NCI-H2171 treated with DMSO at 0.1 percent for 48 hours (cell line): ENCODE data around the gene SLC35E1.
"Not testable (repeated sequence)": the region's sequence is repeated elsewhere in the genome, so short reads cannot be mapped to it uniquely, and the experiment has no call there.

Experiments used
- DNase-seq: peaks from one replicate; lab custom pipeline; 2025; lab: John Stamatoyannopoulos, UW

Gene SLC35E1

DNA sequence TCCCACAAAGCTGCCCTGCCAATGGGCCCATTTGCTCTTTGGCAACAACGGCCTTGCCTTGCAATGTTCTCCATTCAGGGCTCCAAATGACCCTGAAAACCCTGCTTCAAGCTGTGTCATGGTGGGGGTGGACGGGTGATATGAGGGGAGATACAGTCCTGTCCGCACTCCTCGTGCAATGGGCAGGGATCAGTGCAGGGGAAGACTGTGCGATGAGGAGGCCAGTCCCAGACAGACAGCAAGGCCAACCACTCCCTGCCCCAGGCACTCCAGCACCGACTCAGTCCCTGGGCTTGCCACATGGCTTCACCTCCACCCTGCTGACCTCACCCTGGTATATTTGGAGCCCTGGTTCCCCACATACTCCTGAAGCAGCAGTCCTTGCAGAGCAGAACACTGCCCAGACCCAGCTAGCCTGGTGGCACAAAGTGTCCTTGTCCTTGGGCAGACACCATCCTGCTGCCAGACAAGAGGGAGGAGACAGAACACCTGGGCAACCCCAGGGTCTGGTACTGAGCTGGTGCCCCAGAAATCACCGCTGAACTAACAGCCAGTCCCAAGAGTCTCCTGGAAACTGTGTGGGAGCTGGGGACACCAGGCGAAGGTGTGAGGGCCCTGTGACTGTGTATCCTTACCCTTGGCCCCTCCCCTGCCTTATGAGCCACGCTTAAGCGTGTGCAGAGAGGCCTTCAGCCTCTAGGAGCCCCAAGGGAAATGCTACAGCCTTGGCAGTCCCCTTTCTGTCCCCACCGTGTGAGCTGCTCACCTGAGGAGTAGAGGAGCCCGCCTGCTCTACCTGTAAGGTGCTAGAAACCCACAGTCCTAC lies 9.1 kb upstream of the SLC35E1 start:
- DNase-seq, result no peak

DNA sequence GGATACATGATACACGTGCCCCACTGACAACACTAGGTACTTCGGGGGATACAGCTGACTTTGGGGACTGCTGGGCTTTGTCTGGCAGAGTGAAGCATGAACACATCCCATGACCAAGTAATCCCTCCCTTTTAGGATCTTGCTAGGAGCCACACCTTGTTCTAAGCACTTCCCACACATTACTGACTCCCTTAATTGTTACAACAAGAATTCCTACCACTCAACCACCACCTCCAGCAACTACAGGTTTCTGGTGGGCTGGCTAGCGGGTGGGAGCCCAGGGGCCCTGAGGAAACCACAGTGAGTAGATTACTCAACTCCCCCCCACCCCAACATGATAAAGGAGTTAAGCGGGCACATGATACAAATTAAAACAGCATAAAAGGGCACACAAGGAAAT lies 7.2 kb upstream of the SLC35E1 start:
- no peak for DNase-seq

- no peak for DNase-seq
Measured at GRCh38 chr19:16577531-16577985, 5.3 kb upstream of the SLC35E1 start.

DNA sequence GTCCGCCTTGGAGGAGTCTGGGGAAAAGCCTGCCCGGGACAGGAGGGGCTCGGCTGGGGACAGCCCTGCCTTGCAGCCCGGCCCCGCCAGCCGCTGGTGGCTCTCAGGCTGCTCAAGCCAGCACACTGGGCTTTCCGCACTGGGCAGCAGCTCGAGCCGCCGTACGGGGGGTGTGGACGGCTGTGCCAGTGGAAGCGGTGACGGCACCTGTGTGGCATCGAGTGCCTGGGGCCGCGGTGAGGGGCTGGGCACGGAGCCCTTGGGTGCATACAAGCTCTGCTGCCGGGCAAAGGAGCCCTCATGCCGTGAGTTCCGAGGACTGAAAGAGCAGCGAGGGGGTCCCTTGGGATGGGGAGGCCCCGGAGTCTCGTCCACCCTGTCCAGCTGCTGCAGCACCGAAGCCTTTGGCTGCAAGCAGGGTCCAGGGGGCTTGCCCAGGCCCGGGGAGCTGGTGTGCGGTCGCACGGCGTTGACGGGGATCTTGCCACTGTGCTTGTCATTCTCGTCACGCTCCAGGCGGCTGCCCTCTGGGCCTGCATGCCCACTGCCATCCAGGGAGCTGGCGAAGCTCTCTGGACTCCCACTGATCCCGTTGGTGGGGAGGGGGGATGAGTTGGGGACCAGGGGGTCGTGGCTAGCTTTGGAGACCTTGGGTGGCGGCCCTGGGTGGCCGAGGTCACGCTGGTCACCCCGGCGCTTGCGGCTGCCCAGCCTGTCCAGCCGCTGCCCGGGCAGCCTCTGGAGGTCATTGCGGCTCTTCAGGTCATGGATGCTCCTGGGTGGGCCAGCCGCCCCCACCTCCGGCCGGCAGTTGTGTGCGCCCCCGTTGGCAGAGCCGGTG lies 4.7 kb upstream of the SLC35E1 start:
- DNase-seq, result no peak

DNA sequence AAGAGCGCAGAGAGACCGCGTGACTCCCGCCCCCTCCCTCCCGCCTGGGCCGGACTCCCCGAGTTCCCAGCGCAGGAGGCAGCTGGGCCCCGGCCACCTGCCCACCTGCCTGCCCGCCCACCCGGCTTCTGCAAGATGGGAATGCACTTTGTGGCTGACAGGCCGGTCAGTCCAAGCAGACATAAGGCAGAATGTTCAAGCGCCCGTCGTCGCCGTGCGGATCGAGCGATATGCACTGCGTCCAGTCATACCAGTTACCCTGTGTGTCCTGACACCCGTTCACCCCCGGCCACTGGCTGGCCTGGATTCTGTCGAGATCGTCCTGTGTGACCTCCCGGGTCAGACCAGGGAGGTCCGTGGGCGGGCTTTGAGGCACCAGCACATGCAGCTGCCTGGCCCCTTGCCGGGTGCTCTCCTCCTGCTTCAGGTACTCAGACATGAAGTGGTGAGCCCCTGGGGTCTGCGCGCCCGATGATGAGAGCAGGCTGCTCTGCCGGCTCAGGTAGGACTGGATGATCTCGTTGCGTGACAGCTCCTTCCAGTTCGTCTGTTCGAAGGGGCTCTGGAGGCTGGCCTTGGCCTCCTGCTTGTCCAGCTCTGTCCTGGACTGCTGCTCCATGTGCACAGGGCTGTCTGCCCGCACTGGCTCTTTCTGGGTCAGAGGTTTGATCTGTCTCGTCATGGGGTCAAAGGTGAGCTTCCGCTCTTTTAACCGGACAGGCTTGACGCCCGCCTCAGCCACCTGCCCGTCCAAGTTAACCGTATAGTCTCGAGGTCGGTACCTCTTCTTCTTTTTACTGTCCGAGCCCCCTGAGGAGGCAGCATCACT lies 3.9 kb upstream of the SLC35E1 start:
- DNase-seq, result no peak

- no peak for DNase-seq
Measured at GRCh38 chr19:16575282-16575681, 3.1 kb upstream of the SLC35E1 start.

DNA sequence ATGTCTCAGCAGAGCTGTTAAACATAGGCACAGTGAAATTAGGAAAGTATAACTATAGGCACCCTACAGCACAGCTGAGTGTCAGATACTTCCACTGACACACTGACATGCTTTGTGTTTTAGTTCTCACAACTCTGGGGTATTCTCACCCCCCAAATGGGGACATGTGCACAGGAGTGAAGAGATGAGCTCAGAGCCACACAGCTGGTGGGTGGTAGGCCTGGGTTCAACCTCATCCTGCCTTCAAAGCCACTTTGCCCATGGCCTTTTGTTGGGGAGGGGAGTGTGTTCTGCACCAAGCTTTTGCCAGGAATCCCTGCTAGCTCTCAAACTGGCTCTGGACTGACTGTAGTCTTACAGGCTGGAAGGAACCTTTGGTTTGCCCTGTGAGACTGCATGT lies 1.7 kb upstream of the SLC35E1 start:
- DNase-seq, result no peak

DNA sequence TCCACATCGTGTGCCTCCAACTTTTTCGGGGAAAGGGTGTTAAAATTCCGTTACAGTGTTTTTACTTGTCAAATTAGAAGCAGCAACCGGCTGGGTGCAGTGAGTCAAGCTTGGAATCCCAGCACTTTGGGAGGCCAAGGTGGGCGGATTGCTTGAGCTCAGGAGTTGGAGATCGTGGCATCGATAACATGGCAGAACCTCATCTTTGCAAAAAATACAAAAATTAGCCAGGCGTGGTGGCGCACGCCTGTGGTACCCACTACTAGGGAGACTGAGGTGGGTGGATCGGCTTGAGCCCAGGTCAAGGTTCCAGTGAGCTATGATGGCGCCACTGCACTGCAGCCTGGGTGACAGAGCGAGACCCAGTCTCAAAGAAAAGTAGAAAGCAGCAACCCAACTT lies 1.1 kb upstream of the SLC35E1 start:
- no peak for DNase-seq

- DNase-seq, result peak; percentile 43
Measured at GRCh38 chr19:16571822-16572331, 338 bp downstream of the SLC35E1 start.

DNA sequence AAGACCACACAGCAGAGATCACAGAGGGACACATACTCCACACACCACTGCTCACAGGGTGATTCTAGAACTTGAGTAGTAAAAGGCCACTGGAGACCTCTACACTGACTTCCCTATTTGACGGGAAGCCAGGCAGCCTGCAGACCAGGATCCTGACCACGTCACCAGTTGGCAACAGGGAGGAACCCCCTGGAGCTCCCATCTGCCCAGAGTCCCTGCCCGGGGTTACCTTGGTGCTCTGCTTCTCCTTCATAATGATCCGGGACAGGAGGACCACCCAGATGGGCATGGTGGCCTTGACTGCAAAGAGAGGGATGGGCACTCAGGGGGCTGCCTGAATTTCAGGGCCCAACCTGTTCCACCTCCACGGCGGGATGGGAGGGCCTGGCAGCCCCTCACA lies 932 bp downstream of the SLC35E1 start:
- peak; percentile 21 for DNase-seq

DNA sequence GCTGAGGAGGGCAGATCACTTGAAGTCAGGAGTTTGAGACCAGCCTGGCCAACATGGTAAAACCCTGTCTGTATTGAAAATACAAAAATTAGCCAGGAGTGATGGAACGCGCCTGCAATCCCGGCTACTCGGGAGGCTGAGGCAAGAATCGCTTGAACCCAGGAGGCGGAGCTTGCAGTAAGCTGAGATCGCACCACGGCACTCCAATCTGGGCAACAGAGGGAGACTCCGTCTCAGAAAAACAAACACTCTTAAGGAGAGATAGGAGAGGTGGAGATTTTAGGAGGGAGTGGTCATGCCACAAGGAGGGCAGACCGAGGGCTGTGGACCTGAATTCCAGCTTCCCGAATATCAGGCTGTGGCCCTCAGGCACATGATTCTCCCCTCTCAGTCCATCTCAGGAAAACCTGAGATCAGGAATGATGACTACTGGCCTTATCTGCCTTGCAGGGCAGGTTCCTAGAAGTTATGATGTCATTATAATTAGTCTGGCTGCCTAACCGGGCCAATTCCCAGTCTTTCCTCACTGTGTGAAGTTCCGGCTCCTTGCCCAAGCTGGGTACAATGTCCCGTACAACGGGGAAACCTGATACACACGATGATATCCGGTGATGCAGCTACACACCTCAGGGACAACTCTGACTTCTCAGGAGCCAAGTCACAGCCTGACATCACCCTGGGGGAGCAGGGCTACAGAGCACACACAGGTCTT lies 2.5 kb downstream of the SLC35E1 start:
- DNase-seq, result no peak

DNA sequence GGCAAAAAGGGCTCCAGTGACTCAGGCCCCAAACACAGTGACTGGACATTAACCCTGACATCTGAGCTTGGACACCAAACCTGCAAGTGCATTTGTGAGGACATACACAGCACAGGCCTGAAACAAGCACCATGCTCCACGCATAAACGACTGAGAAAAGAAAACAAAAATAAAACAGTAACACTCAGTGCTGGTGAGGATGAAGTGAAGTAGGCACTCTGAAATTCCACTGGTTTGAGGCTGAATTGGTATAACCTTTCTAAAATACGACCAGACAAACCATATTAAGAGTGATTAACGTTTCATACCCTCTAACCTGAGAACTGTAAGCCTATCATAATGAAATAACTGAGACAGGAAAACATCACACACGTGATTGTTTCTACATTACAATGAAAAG lies 5.5 kb downstream of the SLC35E1 start:
- DNase-seq, result no peak

GRCh38 chr19:16566161-16566560 lies 6.1 kb downstream of the SLC35E1 start:
- no peak for DNase-seq

GRCh38 chr19:16564842-16565241 lies 7.4 kb downstream of the SLC35E1 start:
- no peak for DNase-seq

GRCh38 chr19:16562608-16563025 lies 9.6 kb downstream of the SLC35E1 start:
- DNase-seq, result no peak

DNA sequence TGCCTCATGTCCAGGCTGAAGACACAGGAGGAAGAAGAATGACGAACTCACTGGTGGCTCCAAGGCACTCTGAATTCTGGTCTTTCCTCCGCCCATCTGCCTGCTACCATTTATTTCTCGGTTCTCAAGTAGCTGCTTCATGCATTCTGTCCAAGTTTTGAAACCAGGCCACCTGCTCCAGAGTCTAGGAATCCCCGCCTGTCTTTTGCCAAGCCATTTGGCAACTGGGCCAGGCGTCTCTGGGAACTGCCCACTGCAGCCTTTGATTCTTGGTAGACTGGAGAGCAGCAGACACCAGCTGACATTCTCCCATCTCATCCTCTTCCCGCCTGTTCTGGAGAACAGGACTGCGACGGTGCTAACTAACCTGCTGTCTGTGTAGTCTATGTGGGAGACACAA lies 10.8 kb downstream of the SLC35E1 start:
- DNase-seq, result no peak

- no peak for DNase-seq
Measured at GRCh38 chr19:16559780-16560276, 12.4 kb downstream of the SLC35E1 start.

DNA sequence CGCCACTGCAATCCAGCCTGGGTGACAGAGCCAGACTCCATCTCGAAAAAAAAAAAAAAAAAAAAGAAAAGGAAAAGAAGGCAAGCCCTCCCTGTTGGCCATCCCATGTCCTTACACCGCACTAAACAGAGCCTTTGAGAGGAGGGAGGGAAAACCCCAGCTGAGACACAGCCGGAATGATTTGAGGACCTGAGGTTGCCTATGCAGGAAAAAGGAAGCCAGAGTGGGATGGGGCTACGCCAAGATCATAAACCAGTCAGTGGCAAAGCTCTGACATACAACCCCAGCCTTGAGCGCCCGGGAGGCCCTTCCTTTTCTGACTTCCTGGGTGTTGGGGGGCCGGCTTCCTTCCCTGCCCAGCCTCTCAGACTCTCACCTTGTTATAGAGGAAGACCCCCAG lies 17.4 kb downstream of the SLC35E1 start:
- DNase-seq, result no peak

GRCh38 chr19:16551902-16552301 lies 20.3 kb downstream of the SLC35E1 start:
- not testable (repeated sequence) for DNase-seq

- DNase-seq, result no peak
Measured at GRCh38 chr19:16548956-16549355, 23.3 kb downstream of the SLC35E1 start.
